Measurements from ENCODE around the gene HRCT1. TPM values are rescaled to one million over a fixed set of nuclear protein-coding genes. Genes with fewer than 3 reads are reported as not detected.

Gene HRCT1
- total and polyA plus RNA-seq, 10 donors: 0.52 to 2.5 (median 0.91) TPM; not detected in 4

GRCh38 chr9:35899021-35899420, 7.0 kb upstream of the HRCT1 start:
- 84 to 92% (median 86%) methylated on average over 2 of the region's 2 CpGs for WGBS, 5 donors
- Histone ChIP-seq H3K4me1 (peaks cover 5 to 14% (median 11%) of the 10 kb centered on the region in 6 donors), H3K27me3 (replicated peaks in 1 of 7) (peaks cover 0 to 45% (median 0%) of the 10 kb centered on the region in 7 donors), H3K36me3 (no peaks in the 10 kb centered on the region), H3K4me3 (no peak overlapping the region), H3K27ac (no peak overlapping the region), H3K9me3 (no peaks in the 10 kb centered on the region)
- intact Hi-C loops (cut with DNase I; ENCODE audit: low total_unique reads): loop anchor here (10.0 kb wide), 1 partner anchor 54 kb away; no protein-coding TSS in a partner anchor
- no peak for DNase-seq
- TF ChIP-seq POLR2AphosphoS5 (IDR thresholded peaks at IDR 0.05) (no peak), POLR2A (IDR thresholded peaks at IDR 0.05) (no peak), CTCF (IDR thresholded peaks at IDR 0.05 in 8 of 11, conservative IDR thresholded peaks at IDR 0.05 in 3 of 11) (no peak)

GRCh38 chr9:35903049-35903448, 3.0 kb upstream of the HRCT1 start:
- H3K36me3 ChIP-seq: no peaks in the 10 kb centered on the region
- H3K4me1 ChIP-seq: peaks cover 32 to 54% (median 48%) of the 10 kb centered on the region in 6 donors
- intact Hi-C loops (cut with DNase I; ENCODE audit: low total_unique reads): loop anchor here (2.0 to 10.0 kb wide), 2 partner anchors 46 to 122 kb away; no protein-coding TSS in a partner anchor
- no peaks in the 10 kb centered on the region for H3K9me3 ChIP-seq
- WGBS, 5 donors: 24 to 39% (median 34%) methylated on average over 3 of the region's 3 CpGs
- peaks cover 0 to 22% (median 0%) of the 10 kb centered on the region in 7 donors for H3K27me3 ChIP-seq (replicated peaks in 1 of 7)
- H3K27ac ChIP-seq: no peak overlapping the region
- TF ChIP-seq POLR2A (IDR thresholded peaks at IDR 0.05): no peak
- peak; percentile 50 to 82 (median 66) for TF ChIP-seq CTCF (IDR thresholded peaks at IDR 0.05 in 8 of 11, conservative IDR thresholded peaks at IDR 0.05 in 3 of 11)
- H3K4me3 ChIP-seq: no peak overlapping the region
- DNase-seq: no peak

GRCh38 chr9:35904338-35904737, 1.7 kb upstream of the HRCT1 start:
- H3K4me1 ChIP-seq: peaks cover 45 to 67% (median 61%) of the 10 kb centered on the region in 6 donors
- DNase-seq: no peak
- H3K27me3 ChIP-seq (replicated peaks in 1 of 7): peaks cover 0 to 21% (median 0%) of the 10 kb centered on the region in 7 donors
- H3K27ac ChIP-seq: peak overlapping the region in 1 of 8 donors; percentile 73
- TF ChIP-seq CTCF (IDR thresholded peaks at IDR 0.05 in 8 of 11, conservative IDR thresholded peaks at IDR 0.05 in 3 of 11) (no peak), POLR2A (IDR thresholded peaks at IDR 0.05) (no peak), POLR2AphosphoS5 (IDR thresholded peaks at IDR 0.05) (no peak)
- whole genome bisulfite sequencing, 5 donors: 67 to 77% (median 73%) methylated on average over 8 of the region's 8 CpGs
- H3K9me3 ChIP-seq: no peaks in the 10 kb centered on the region
- H3K36me3 ChIP-seq: no peaks in the 10 kb centered on the region
- H3K4me3 ChIP-seq: no peak overlapping the region
- intact Hi-C loops (cut with DNase I; ENCODE audit: low total_unique reads): loop anchor here (10.0 kb wide), 1 partner anchor 120 kb away; no protein-coding TSS in a partner anchor

- DNase-seq: no peak
- TF ChIP-seq POLR2A (IDR thresholded peaks at IDR 0.05): no peak
- TF ChIP-seq POLR2AphosphoS5 (IDR thresholded peaks at IDR 0.05): no peak
- TF ChIP-seq CTCF (IDR thresholded peaks at IDR 0.05 in 8 of 11, conservative IDR thresholded peaks at IDR 0.05 in 3 of 11): no peak
- H3K9me3 ChIP-seq: no peaks in the 10 kb centered on the region
- 67 to 85% (median 75%) methylated on average over 5 to 8 of the region's 8 CpGs for WGBS, 5 donors
- peaks cover 0 to 21% (median 0%) of the 10 kb centered on the region in 7 donors for H3K27me3 ChIP-seq (replicated peaks in 1 of 7)
- peaks cover 54 to 76% (median 70%) of the 10 kb centered on the region in 6 donors for H3K4me1 ChIP-seq
- no peak overlapping the region for H3K4me3 ChIP-seq
- H3K27ac ChIP-seq: peak overlapping the region in 7 of 8 donors; percentile 58 to 82 (median 77)
- H3K36me3 ChIP-seq: no peaks in the 10 kb centered on the region
- intact Hi-C loops (cut with DNase I; ENCODE audit: low total_unique reads): loop anchor here (10.0 kb wide), 1 partner anchor 120 kb away; no protein-coding TSS in a partner anchor
Measured at GRCh38 chr9:35905051-35905781, 786 bp upstream of the HRCT1 start.

Measured in spleen (tissue), 11 donors.